Measurements from ENCODE around the gene SPA17.
A peak's percentile ranks its signal among the peaks of the same experiment; 100 is the strongest.

Gene SPA17

DNA sequence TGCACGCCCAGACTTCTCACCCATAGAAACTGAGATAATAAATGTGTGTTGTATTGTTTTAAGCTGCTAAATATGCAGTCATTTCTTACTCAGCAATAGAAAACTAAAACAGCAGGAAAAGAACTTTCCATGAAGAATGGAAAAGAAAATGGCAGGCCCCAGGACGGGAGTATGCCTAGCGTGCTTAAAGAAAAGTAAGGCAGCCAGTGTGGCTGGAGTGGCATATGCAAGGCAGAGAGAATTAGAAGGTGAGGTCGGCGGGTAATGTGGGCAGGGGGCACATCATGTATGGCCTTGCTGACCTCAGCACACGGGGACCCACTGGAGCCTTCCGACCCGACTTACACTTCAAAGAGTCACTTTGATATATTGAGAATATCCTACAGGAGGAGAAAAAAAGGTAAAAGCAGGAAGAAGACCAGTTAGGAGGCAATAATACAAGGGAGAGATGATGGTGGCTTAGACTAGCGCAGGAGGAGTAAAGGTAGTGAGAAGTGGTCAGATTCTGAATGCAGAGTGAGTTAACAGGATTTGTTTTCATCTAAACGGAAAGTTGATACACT is 30.6 kb upstream of the SPA17 start:
- Histone ChIP-seq H3K4me3 (ENCODE audit: insufficient read depth, low read depth, low read length, poor library complexity, severe bottlenecking) (no peak overlapping the region), H3K36me3 (ENCODE audit: control insufficient read depth, insufficient read depth, low read length) (peaks cover 6% of the 10 kb centered on the region), H3K27me3 (replicated peaks; ENCODE audit: control insufficient read depth, insufficient read depth, low read length, poor library complexity, severe bottlenecking) (no peaks in the 10 kb centered on the region), H3K4me1 (ENCODE audit: control insufficient read depth, insufficient read depth, low read length, poor library complexity, severe bottlenecking) (peaks cover 4% of the 10 kb centered on the region), H3K27ac (ENCODE audit: insufficient read depth, low read length, poor library complexity, severe bottlenecking) (no peak overlapping the region), H3K9me3 (ENCODE audit: control insufficient read depth, low read length) (no peaks in the 10 kb centered on the region)
- no peak for DNase-seq

DNA sequence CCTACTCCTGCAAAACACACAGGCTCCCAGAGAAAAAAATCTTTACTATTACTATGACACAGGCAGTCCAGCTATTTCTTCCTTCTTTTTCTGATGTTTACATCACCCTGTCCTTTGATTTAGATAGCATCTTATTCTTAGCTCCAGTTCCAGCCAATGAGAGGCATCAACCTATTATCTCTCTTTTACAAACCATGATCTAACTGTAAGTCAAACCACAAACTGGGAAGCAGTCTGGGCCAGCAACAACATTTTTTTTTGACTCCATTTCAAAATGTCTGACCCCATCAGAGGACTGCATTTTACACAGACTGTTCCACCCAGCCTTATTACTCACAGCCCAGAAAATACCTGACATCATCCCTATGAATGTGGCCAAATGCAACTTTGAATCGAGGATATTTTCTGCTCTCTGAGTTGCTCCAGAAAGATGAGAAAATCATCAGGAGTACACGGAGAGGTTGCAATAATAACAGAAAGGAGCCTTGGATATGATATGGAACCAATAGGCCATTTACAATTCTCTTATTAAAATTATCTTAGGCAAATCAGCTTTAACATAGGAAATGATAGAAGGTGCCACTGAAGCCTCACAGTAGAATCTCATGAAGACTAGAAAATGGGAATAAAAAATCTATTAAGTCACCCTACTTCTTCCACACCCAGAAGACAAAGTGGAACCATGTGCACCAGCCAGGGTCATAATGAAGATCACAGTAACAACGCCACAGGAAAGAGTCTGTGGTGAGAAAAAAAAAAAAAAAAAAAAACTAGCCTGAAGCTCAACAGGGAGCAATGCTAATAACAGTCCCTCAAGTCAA is 29.9 kb upstream of the SPA17 start:
- Histone ChIP-seq H3K4me1 (ENCODE audit: control insufficient read depth, insufficient read depth, low read length, poor library complexity, severe bottlenecking) (peaks cover 4% of the 10 kb centered on the region), H3K27me3 (replicated peaks; ENCODE audit: control insufficient read depth, insufficient read depth, low read length, poor library complexity, severe bottlenecking) (no peaks in the 10 kb centered on the region), H3K4me3 (ENCODE audit: insufficient read depth, low read depth, low read length, poor library complexity, severe bottlenecking) (no peak overlapping the region), H3K36me3 (ENCODE audit: control insufficient read depth, insufficient read depth, low read length) (no peaks in the 10 kb centered on the region), H3K27ac (ENCODE audit: insufficient read depth, low read length, poor library complexity, severe bottlenecking) (no peak overlapping the region), H3K9me3 (ENCODE audit: control insufficient read depth, low read length) (no peaks in the 10 kb centered on the region)
- DNase-seq = no peak

DNA sequence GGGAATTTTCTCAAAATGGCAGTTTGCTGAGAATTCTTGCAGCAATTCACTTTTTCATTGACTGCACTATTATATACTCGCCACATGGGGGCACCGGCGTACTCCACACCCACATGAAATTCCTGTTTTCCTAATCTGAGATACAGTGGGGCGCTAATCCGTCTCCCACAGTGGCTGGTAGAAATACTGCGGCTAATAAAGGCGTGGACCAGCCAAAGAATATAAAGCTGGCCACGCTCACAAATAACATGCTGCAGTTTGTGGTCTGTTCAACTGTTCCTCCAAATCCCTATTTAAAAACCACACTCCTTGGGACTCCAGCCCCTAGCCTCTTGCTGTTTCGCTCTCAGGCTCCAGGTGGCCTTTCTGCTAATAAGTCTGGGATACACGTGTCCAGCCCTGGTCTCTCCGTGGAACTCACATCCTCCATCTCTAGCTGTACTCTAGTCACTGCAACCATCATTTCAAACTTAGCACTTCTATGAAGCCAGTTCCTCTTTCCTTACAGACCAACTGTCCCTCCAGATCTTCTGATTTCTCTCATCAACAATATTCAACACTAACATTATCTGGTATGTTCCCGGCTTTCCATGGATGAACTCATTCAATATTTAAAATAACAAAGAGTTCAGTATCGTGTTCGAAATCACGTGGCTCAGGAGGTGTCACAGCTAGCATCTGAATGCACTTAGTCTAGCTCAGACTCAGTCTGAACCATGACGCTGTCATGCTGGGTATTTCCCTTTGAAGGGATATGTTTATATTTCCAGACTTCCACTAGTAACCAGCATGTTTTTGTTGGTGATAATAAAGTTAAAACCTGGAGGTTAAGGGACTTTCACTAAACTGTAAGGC is 29.1 kb upstream of the SPA17 start:
- Histone ChIP-seq H3K4me3 (ENCODE audit: insufficient read depth, low read depth, low read length, poor library complexity, severe bottlenecking) (no peak overlapping the region), H3K36me3 (ENCODE audit: control insufficient read depth, insufficient read depth, low read length) (no peaks in the 10 kb centered on the region), H3K4me1 (ENCODE audit: control insufficient read depth, insufficient read depth, low read length, poor library complexity, severe bottlenecking) (peaks cover 4% of the 10 kb centered on the region), H3K9me3 (ENCODE audit: control insufficient read depth, low read length) (no peaks in the 10 kb centered on the region), H3K27me3 (replicated peaks; ENCODE audit: control insufficient read depth, insufficient read depth, low read length, poor library complexity, severe bottlenecking) (no peaks in the 10 kb centered on the region), H3K27ac (ENCODE audit: insufficient read depth, low read length, poor library complexity, severe bottlenecking) (no peak overlapping the region)
- peak in 1 of 3 donors; percentile 1 for DNase-seq

DNA sequence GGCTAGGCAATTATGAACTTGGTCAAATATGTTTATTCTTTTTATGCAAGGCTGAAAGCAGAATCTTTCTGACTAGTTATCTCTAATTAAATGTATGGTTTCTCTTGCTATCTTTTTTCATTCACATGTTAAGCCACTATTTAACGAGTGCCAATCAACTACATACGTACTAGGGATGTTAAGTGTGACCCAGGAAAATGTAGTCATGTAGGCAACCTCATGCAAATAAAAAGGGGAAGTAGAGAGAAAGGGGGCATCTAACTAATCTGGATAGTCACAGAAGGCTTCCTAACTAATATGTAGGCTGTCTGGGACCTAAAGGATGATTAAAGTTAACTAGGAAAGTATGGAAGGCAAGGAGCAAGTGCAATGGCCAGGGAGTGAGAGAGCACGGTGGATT is 27.6 kb upstream of the SPA17 start:
- Histone ChIP-seq H3K27me3 (replicated peaks; ENCODE audit: control insufficient read depth, insufficient read depth, low read length, poor library complexity, severe bottlenecking) (no peaks in the 10 kb centered on the region), H3K27ac (ENCODE audit: insufficient read depth, low read length, poor library complexity, severe bottlenecking) (no peak overlapping the region), H3K4me3 (ENCODE audit: insufficient read depth, low read depth, low read length, poor library complexity, severe bottlenecking) (no peak overlapping the region), H3K36me3 (ENCODE audit: control insufficient read depth, insufficient read depth, low read length) (no peaks in the 10 kb centered on the region), H3K9me3 (ENCODE audit: control insufficient read depth, low read length) (no peaks in the 10 kb centered on the region), H3K4me1 (ENCODE audit: control insufficient read depth, insufficient read depth, low read length, poor library complexity, severe bottlenecking) (peaks cover 4% of the 10 kb centered on the region)
- no peak for DNase-seq

DNA sequence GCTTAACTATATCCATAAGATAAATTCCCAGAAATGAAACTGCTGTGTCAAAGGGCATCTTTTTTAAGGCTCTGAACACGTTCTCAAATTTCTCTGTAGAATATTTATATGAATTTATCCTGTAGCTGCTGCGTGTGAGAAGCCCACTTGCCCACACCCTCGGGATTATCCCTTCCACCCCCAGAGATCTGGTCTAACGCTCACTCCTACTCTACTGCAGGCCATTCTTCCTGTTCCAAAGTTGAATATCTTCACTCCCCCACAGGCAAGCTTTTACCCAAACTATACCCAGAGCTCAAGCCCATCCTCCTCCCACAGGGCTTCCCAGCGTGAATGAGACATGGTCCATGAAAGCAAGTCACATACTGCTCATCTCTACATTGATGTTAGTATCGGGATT is 25.1 kb upstream of the SPA17 start:
- Histone ChIP-seq H3K27ac (ENCODE audit: insufficient read depth, low read length, poor library complexity, severe bottlenecking) (no peak overlapping the region), H3K4me3 (ENCODE audit: insufficient read depth, low read depth, low read length, poor library complexity, severe bottlenecking) (no peak overlapping the region), H3K4me1 (ENCODE audit: control insufficient read depth, insufficient read depth, low read length, poor library complexity, severe bottlenecking) (peaks cover 4% of the 10 kb centered on the region), H3K27me3 (replicated peaks; ENCODE audit: control insufficient read depth, insufficient read depth, low read length, poor library complexity, severe bottlenecking) (no peaks in the 10 kb centered on the region), H3K9me3 (ENCODE audit: control insufficient read depth, low read length) (no peaks in the 10 kb centered on the region), H3K36me3 (ENCODE audit: control insufficient read depth, insufficient read depth, low read length) (no peaks in the 10 kb centered on the region)
- no peak for DNase-seq

DNA sequence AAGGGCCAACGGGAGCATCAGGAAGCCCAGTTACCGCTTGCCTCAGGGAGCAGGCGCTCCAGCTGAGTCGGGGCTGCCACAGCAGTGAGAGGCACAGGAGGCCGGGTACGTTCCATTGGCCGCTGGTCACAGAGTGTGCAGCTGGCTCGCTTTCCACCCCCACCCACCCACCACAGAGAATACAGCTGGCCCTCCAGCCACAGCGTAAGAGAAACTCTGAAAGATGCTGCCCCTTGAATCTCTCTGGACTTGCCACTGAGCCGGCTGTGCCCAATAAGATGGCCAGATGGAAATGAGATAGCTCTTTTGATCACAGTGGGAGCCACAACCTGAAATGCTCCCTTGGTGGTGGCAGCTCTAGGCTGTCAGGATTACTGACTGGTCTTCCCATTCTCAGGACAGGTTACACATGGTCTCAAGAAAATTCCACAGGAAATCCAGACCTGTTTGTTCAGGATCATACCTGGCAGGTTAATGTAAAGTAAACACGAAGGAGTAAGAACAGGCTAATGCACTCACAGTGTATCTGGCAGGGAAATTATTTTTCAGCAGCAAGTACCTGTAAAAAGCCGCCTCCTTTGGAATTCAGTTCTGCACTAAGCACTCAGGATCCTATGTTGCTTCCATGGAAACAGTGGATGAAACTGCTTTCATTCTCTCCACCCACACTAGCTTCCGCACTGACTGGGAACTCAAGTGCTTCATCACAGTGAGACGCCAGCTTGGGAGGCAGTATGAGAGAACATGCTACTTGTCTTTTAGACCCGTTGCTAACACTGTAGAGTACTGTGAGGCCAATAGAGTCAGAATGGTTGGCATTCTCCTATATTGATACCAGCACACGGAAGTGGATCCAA is 16.7 kb upstream of the SPA17 start:
- no peak for DNase-seq
- Histone ChIP-seq H3K4me3 (ENCODE audit: insufficient read depth, low read depth, low read length, poor library complexity, severe bottlenecking) (no peak overlapping the region), H3K27me3 (replicated peaks; ENCODE audit: control insufficient read depth, insufficient read depth, low read length, poor library complexity, severe bottlenecking) (no peaks in the 10 kb centered on the region), H3K27ac (ENCODE audit: insufficient read depth, low read length, poor library complexity, severe bottlenecking) (no peak overlapping the region), H3K4me1 (ENCODE audit: control insufficient read depth, insufficient read depth, low read length, poor library complexity, severe bottlenecking) (no peaks in the 10 kb centered on the region), H3K9me3 (ENCODE audit: control insufficient read depth, low read length) (no peaks in the 10 kb centered on the region), H3K36me3 (ENCODE audit: control insufficient read depth, insufficient read depth, low read length) (no peaks in the 10 kb centered on the region)

DNA sequence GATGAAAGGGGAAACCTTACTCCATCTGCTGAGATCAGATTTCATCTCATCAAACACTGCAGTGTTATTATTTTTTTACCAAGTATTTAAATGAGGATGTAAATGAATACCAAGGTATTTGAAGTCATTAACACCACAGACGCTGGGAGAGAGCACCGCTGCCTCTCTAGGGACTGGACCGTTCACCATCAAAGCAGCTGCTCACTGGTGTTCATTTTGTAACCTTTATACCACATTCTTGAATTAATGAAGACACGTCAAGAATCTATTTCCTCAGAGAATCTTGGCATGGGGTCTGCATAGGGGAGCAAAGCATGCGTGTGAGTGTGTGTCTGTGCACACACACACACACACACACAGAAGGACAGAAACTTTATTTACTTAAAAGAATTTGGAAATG is 15.8 kb upstream of the SPA17 start:
- H3K4me3 ChIP-seq (ENCODE audit: insufficient read depth, low read depth, low read length, poor library complexity, severe bottlenecking) = no peak overlapping the region
- no peaks in the 10 kb centered on the region for H3K36me3 ChIP-seq (ENCODE audit: control insufficient read depth, insufficient read depth, low read length)
- no peaks in the 10 kb centered on the region for H3K4me1 ChIP-seq (ENCODE audit: control insufficient read depth, insufficient read depth, low read length, poor library complexity, severe bottlenecking)
- no peak for DNase-seq
- H3K27ac ChIP-seq (ENCODE audit: insufficient read depth, low read length, poor library complexity, severe bottlenecking) = no peak overlapping the region
- H3K9me3 ChIP-seq (ENCODE audit: control insufficient read depth, low read length) = no peaks in the 10 kb centered on the region
- H3K27me3 ChIP-seq (replicated peaks; ENCODE audit: control insufficient read depth, insufficient read depth, low read length, poor library complexity, severe bottlenecking) = no peaks in the 10 kb centered on the region

DNA sequence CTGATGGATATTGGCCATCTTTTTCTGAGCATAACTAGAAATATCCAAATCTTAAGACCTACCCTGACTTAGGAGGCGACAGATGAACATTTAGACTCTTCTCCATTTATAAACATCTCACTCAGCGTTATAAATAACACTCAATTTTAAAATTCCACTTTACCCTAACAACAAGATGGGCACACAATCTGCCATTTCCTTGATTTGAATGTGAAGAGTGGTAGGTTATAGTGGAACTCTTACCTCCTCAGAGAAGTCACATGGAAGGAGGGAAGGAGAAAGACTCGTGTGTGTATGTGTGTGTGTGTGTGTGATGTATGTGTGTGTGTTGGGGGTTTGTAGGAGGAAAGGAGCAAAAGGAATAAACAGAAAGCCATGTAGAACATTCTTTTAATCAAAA is 15.2 kb upstream of the SPA17 start:
- Histone ChIP-seq H3K36me3 (ENCODE audit: control insufficient read depth, insufficient read depth, low read length) (no peaks in the 10 kb centered on the region), H3K9me3 (ENCODE audit: control insufficient read depth, low read length) (no peaks in the 10 kb centered on the region), H3K27ac (ENCODE audit: insufficient read depth, low read length, poor library complexity, severe bottlenecking) (no peak overlapping the region), H3K4me1 (ENCODE audit: control insufficient read depth, insufficient read depth, low read length, poor library complexity, severe bottlenecking) (no peaks in the 10 kb centered on the region), H3K4me3 (ENCODE audit: insufficient read depth, low read depth, low read length, poor library complexity, severe bottlenecking) (no peak overlapping the region), H3K27me3 (replicated peaks; ENCODE audit: control insufficient read depth, insufficient read depth, low read length, poor library complexity, severe bottlenecking) (no peaks in the 10 kb centered on the region)
- no peak for DNase-seq

DNA sequence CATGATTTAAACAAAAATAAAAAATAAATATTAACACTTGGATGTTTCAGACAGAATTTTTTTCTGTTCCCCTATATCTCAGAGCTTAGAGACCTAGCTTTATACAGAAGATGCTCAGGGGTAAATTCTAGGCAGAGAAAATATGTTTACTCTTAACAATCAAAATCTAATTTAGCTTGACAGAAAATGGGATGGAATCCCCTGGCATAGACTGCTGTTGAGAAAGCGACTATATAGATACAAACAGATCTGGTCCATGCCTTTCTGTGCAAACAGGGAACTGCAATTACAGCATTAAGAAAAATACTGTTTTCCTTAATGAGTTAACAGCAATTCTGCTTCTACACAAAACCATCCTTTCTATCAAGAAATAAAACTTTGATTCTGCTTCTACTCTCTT is 14.7 kb upstream of the SPA17 start:
- DNase-seq = no peak
- Histone ChIP-seq H3K4me3 (ENCODE audit: insufficient read depth, low read depth, low read length, poor library complexity, severe bottlenecking) (no peak overlapping the region), H3K27me3 (replicated peaks; ENCODE audit: control insufficient read depth, insufficient read depth, low read length, poor library complexity, severe bottlenecking) (no peaks in the 10 kb centered on the region), H3K9me3 (ENCODE audit: control insufficient read depth, low read length) (no peaks in the 10 kb centered on the region), H3K36me3 (ENCODE audit: control insufficient read depth, insufficient read depth, low read length) (no peaks in the 10 kb centered on the region), H3K27ac (ENCODE audit: insufficient read depth, low read length, poor library complexity, severe bottlenecking) (no peak overlapping the region), H3K4me1 (ENCODE audit: control insufficient read depth, insufficient read depth, low read length, poor library complexity, severe bottlenecking) (no peaks in the 10 kb centered on the region)
